ENCODE measurements around the gene GRIK5.
A peak's percentile ranks its signal among the peaks of the same experiment; 100 is the strongest.

Gene GRIK5

DNA sequence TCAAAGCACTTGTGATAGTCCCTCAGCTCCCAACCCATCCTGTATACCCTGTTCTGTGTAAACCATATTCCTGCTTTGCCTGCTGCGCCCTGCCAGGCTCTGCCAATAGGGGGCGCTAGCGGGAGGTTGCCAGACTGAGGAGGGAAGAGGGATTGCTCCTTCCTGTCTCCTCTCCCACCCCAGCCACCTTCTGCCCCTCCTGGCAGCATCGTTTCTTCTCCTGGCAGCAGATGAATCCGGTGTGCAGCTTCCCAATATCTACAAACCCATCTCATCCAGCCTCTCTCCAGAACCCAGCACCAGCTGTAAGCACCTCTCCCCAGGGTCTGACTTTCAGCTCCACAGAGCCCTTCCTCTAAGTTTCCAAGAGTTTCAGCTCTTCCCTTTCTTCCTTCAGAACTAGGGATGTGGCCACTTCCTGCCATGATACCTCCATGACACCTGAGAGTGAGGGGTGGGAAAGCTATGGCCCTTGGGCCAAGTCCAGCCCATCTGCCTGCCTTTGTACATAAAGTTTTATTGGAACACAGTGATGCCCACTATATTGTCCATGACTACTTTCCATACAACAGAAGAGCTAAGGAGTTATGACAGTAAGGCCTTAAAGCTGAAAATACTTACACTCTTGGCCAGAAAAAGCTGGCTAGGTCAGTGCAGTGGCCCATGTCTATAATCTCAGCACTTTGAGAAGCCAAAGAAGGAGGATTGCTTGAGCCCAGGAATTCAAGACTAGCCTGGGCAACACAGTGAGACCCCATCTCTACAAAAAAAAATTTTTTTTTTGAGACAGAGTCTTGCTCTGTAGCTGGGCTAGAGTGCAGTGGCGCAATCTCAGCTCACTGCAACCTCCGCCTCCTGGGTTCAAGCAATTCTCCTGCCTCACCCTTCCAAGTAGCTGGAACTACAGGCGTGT is 41.4 kb downstream of the GRIK5 start (continued):
- TF ChIP-seq, protein P1, sequence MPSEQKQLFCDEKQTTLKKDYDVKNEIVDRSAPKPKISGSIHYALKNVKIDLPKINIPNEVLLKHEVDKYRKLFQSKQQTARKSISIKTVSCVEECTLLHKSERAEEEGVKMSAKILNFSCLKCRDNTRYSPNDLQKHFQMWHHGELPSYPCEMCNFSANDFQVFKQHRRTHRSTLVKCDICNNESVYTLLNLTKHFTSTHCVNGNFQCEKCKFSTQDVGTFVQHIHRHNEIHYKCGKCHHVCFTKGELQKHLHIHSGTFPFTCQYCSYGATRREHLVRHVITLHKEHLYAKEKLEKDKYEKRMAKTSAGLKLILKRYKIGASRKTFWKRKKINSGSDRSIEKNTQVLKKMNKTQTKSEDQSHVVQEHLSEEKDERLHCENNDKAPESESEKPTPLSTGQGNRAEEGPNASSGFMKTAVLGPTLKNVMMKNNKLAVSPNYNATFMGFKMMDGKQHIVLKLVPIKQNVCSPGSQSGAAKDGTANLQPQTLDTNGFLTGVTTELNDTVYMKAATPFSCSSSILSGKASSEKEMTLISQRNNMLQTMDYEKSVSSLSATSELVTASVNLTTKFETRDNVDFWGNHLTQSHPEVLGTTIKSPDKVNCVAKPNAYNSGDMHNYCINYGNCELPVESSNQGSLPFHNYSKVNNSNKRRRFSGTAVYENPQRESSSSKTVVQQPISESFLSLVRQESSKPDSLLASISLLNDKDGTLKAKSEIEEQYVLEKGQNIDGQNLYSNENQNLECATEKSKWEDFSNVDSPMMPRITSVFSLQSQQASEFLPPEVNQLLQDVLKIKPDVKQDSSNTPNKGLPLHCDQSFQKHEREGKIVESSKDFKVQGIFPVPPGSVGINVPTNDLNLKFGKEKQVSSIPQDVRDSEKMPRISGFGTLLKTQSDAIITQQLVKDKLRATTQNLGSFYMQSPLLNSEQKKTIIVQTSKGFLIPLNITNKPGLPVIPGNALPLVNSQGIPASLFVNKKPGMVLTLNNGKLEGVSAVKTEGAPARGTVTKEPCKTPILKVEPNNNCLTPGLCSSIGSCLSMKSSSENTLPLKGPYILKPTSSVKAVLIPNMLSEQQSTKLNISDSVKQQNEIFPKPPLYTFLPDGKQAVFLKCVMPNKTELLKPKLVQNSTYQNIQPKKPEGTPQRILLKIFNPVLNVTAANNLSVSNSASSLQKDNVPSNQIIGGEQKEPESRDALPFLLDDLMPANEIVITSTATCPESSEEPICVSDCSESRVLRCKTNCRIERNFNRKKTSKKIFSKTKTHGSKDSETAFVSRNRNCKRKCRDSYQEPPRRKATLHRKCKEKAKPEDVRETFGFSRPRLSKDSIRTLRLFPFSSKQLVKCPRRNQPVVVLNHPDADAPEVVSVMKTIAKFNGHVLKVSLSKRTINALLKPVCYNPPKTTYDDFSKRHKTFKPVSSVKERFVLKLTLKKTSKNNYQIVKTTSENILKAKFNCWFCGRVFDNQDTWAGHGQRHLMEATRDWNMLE (tag by site-specific recombination; conservative IDR thresholded peaks at IDR 0.05; ENCODE audit: low read depth), result 0 out of 2 replicates have a peak, but pooled peaks have one; percentile 24
- TF ChIP-seq REPIN1 (tag by site-specific recombination; IDR thresholded peaks at IDR 0.05; ENCODE audit: low read depth), result peak; percentile 60; the same call in 1 of the 2 replicates
- TF ChIP-seq ZNF777 (tag by site-specific recombination; IDR thresholded peaks at IDR 0.05; ENCODE audit: borderline replicate concordance), result no peak
- TF ChIP-seq, protein P2, sequence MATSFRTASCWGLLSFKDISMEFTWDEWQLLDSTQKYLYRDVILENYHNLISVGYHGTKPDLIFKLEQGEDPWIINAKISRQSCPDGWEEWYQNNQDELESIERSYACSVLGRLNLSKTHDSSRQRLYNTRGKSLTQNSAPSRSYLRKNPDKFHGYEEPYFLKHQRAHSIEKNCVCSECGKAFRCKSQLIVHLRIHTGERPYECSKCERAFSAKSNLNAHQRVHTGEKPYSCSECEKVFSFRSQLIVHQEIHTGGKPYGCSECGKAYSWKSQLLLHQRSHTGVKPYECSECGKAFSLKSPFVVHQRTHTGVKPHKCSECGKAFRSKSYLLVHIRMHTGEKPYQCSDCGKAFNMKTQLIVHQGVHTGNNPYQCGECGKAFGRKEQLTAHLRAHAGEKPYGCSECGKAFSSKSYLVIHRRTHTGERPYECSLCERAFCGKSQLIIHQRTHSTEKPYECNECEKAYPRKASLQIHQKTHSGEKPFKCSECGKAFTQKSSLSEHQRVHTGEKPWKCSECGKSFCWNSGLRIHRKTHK (tag by site-specific recombination; IDR thresholded peaks at IDR 0.05), result no peak
- TF ChIP-seq ZNF121 (tag by site-specific recombination; IDR thresholded peaks at IDR 0.05), result peak; percentile 96
- no peak for TF ChIP-seq ZNF132 (tag by site-specific recombination; IDR thresholded peaks at IDR 0.05; ENCODE audit: borderline replicate concordance)
- TF ChIP-seq ZNF366 (tag by site-specific recombination; conservative IDR thresholded peaks at IDR 0.05), result peak; percentile 88
- TF ChIP-seq KLF16 (tag by site-specific recombination; IDR thresholded peaks at IDR 0.05), result no peak
- no peak for TF ChIP-seq ZNF404 (tag by site-specific recombination; IDR thresholded peaks at IDR 0.05)
- no peak for TF ChIP-seq ZNF221 (tag by site-specific recombination; IDR thresholded peaks at IDR 0.05; ENCODE audit: borderline replicate concordance)
- peak; percentile 65 for TF ChIP-seq KLF8 (tag by site-specific recombination; IDR thresholded peaks at IDR 0.05)
- no peak for TF ChIP-seq HOXD13 (CRISPR knock-in tag; IDR thresholded peaks at IDR 0.05; ENCODE audit: borderline replicate concordance)
- TF ChIP-seq ZNF24 (tag by site-specific recombination; IDR thresholded peaks at IDR 0.05), result peak; percentile 90
- TF ChIP-seq ZNF501 (tag by site-specific recombination; IDR thresholded peaks at IDR 0.05), result no peak
- no peak for TF ChIP-seq OVOL3 (tag by site-specific recombination; IDR thresholded peaks at IDR 0.05)
- TF ChIP-seq FEZF1 (tag by site-specific recombination; IDR thresholded peaks at IDR 0.05), result 0 out of 2 replicates have a peak, but pooled peaks have one; percentile 45
- no peak for TF ChIP-seq ZFHX2 (tag by site-specific recombination; conservative IDR thresholded peaks at IDR 0.05)
- TF ChIP-seq, protein P3, sequence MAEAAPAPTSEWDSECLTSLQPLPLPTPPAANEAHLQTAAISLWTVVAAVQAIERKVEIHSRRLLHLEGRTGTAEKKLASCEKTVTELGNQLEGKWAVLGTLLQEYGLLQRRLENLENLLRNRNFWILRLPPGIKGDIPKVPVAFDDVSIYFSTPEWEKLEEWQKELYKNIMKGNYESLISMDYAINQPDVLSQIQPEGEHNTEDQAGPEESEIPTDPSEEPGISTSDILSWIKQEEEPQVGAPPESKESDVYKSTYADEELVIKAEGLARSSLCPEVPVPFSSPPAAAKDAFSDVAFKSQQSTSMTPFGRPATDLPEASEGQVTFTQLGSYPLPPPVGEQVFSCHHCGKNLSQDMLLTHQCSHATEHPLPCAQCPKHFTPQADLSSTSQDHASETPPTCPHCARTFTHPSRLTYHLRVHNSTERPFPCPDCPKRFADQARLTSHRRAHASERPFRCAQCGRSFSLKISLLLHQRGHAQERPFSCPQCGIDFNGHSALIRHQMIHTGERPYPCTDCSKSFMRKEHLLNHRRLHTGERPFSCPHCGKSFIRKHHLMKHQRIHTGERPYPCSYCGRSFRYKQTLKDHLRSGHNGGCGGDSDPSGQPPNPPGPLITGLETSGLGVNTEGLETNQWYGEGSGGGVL (tag by site-specific recombination; IDR thresholded peaks at IDR 0.05), result peak; percentile 45
- TF ChIP-seq ZNF175 (tag by site-specific recombination; IDR thresholded peaks at IDR 0.05), result no peak
- peak; percentile 55; the same call in 1 of the 2 replicates for TF ChIP-seq MZF1 (tag by site-specific recombination; IDR thresholded peaks at IDR 0.05; ENCODE audit: borderline replicate concordance)
- TF ChIP-seq, protein P4, sequence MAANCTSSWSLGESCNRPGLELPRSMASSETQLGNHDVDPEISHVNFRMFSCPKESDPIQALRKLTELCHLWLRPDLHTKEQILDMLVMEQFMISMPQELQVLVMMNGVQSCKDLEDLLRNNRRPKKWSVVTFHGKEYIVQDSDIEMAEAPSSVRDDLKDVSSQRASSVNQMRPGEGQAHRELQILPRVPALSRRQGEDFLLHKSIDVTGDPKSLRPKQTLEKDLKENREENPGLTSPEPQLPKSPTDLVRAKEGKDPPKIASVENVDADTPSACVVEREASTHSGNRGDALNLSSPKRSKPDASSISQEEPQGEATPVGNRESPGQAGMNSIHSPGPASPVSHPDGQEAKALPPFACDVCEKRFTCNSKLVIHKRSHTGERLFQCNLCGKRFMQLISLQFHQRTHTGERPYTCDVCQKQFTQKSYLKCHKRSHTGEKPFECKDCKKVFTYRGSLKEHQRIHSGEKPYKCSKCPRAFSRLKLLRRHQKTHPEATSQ (tag by site-specific recombination; IDR thresholded peaks at IDR 0.05), result no peak
- no peak for TF ChIP-seq ZNF76 (tag by site-specific recombination; IDR thresholded peaks at IDR 0.05; ENCODE audit: borderline replicate concordance, low read depth)
- 0 out of 2 replicates have a peak, but pooled peaks have one; percentile 26 for TF ChIP-seq SP7 (tag by site-specific recombination; IDR thresholded peaks at IDR 0.05)
- peak; percentile 45 for TF ChIP-seq SP3 (tag by site-specific recombination; IDR thresholded peaks at IDR 0.05)
